OCI-LY7 (cell line): ENCODE measurements around the gene SPPL2B. TPM values are rescaled to one million over a fixed set of nuclear protein-coding genes. Genes with fewer than 3 reads are reported as not detected.

Source experiments
- BruUV-seq: library from RNA; stranded (reverse); fragments of 400-500 nt; replicated peaks from 2 replicates; lab custom pipeline; 2021; lab: Mats Ljungman, UMichigan
- CTCF ChIA-PET: fragments of 300-600 bp; sonication (Branson Sonifier 250); formaldehyde crosslinking; loops from one replicate; lab custom pipeline; 2022; ENCODE audit warnings: antibody characterized with exemption; ENCODE audit not compliant: unreplicated experiment; lab: Charles Lee
- POLR2A ChIA-PET: fragments of 300-600 bp; sonication (Branson Sonifier 250); formaldehyde crosslinking; loops from one replicate; lab custom pipeline; 2022; ENCODE audit warnings: antibody characterized with exemption; lab: Charles Lee
- DNase-seq: peaks from one replicate; pipeline ENCODE4 v3.0.0-alpha.2; 2015; ENCODE audit warnings: low spot score
- H2AFZ ChIP-seq: fragments of 200-600 bp; sonication (generic), shearing (Covaris generic); 2 replicates; pipeline ENCODE4 v1.6.1; 2014; ENCODE audit warnings: mild to moderate bottlenecking, antibody characterized with exemption, low read length, moderate library complexity
- H3K27ac ChIP-seq: fragments of 200-600 bp; sonication (generic); 2 replicates; pipeline ENCODE4 v1.5.1; 2014; ENCODE audit warnings: mixed run types, low read depth, mild to moderate bottlenecking, moderate library complexity, low read length, inconsistent platforms; ENCODE audit not compliant: poor library complexity, severe bottlenecking
- H3K36me3 ChIP-seq: fragments of 200-600 bp; sonication (generic); 2 replicates; pipeline ENCODE4 v1.6.1; 2014; ENCODE audit warnings: mild to moderate bottlenecking, antibody characterized with exemption, low read length, moderate library complexity, mixed read lengths; ENCODE audit not compliant: insufficient read depth
- H3K4me1 ChIP-seq: fragments of 200-600 bp; sonication (generic); 2 replicates; pipeline ENCODE4 v1.5.1; 2014; ENCODE audit warnings: mild to moderate bottlenecking, low read length; ENCODE audit not compliant: insufficient read depth, poor library complexity, severe bottlenecking
- H3K4me2 ChIP-seq: fragments of 200-600 bp; sonication (generic); 2 replicates; pipeline ENCODE4 v1.6.1; 2014; ENCODE audit warnings: mild to moderate bottlenecking, low read length
- H3K4me3 ChIP-seq: fragments of 200-600 bp; sonication (generic); 2 replicates; pipeline ENCODE4 v1.5.1; 2014; ENCODE audit warnings: mild to moderate bottlenecking, low read depth, low read length; ENCODE audit not compliant: poor library complexity, severe bottlenecking
- H3K79me2 ChIP-seq: fragments of 200-600 bp; sonication (generic); 2 replicates; pipeline ENCODE4 v1.6.1; 2016; ENCODE audit warnings: low read depth, mild to moderate bottlenecking, low read length, moderate library complexity, mixed read lengths; ENCODE audit not compliant: insufficient read depth
- H3K9me2 ChIP-seq: fragments of 200-600 bp; sonication (generic); 2 replicates; pipeline ENCODE4 v1.6.1; 2016; ENCODE audit warnings: mild to moderate bottlenecking, low read length, mixed read lengths; ENCODE audit not compliant: insufficient read depth
- H3K9me3 ChIP-seq: fragments of 200-600 bp; sonication (generic); 2 replicates; pipeline ENCODE4 v1.6.1; 2014; ENCODE audit warnings: mild to moderate bottlenecking, mixed run types, low read length, mixed read lengths
- H4K20me1 ChIP-seq: fragments of 200-600 bp; sonication (generic); 2 replicates; pipeline ENCODE4 v1.6.1; 2014; ENCODE audit warnings: mild to moderate bottlenecking, antibody characterized with exemption, low read length, moderate library complexity, mixed read lengths; ENCODE audit not compliant: insufficient read depth
- CTCF ChIP-seq: fragments of 200-600 bp; sonication (generic); conservative IDR thresholded peaks from 2 replicates; pipeline ENCODE4 v1.5.1; 2014; ENCODE audit warnings: mild to moderate bottlenecking, antibody characterized with exemption, low read length, moderate library complexity, mixed read lengths
- EZH2phosphoT487 ChIP-seq: fragments of 200-600 bp; sonication (generic); IDR thresholded peaks from 2 replicates; pipeline ENCODE4 v1.6.1; 2018; ENCODE audit warnings: low read depth, borderline replicate concordance, mild to moderate bottlenecking, mixed run types, antibody characterized with exemption, low read length, moderate library complexity, mixed read lengths
- intact Hi-C: fragments of 100-400 bp; cut with micrococcal nuclease; formaldehyde crosslinking; loops from one replicate; pipeline ENCODE4 v1.10.0; 2022; ENCODE audit not compliant: unreplicated experiment
- total RNA-seq, 2 experiments: library from RNA; depleted of rRNA in 1 of 2; stranded (reverse); fragments of >200 nt in 1 of 2; shearing (Covaris generic) in 1 of 2; gene quantifications; 2 replicates each; pipeline ENCODE4 v1.2.3, GENCODE V29; 2014 to 2022

Gene SPPL2B
- total RNA-seq, 2 experiments from 2014 or later: 106 to 191 TPM

DNA sequence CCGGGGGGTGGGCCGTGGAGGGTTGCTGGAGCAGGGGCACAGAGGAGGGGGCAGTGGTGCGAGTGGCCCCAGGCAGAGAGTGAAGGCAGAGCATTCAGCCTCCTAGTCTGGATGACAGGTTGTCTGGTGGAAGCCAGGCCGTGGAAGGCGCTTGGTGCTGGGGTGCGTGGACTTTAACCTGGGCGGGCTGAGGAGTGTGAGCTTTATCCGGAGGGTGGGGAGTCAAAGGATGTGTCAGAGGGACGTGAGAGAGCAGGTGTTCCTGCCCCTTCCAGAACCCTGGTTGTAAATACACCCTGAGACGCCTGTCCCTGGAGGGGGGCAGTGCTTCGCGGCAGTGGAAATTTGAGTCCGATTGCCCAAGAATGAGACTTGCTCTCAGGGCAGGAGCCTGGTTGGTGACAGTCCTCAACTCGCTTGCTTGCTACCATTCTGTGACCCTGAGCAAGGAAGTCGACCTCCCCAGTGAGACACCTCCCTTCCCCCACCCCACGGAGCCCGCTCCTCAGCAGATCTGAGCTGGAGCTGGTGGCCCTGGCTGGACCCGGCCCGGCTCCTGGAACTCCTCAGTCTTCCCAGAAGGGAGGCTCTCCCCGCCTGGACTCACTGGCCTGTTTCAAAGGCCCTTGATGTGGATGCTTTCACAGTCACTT is 2.3 kb downstream of the SPPL2B start:
- Histone ChIP-seq H3K4me1 (peaks cover 66% of the 10 kb centered on the region), H3K9me2 (no peaks in the 10 kb centered on the region), H3K79me2 (peaks cover 78% of the 10 kb centered on the region), H3K36me3 (peaks cover 39% of the 10 kb centered on the region), H3K27ac (peak overlapping the region; percentile 94), H3K4me3 (peak overlapping the region; percentile 55), H3K4me2 (peak overlapping the region; percentile 95), H3K9me3 (peaks cover 5% of the 10 kb centered on the region; the same call in 1 of the 2 replicates), H4K20me1 (no peaks in the 10 kb centered on the region; the same call in 1 of the 2 replicates), H2AFZ (no peak overlapping the region)
- ChIA-PET POLR2A (no interaction called here), CTCF (no interaction called here)
- DNase-seq: no peak
- BruUV-seq: no TSS peak
- no peak for TF ChIP-seq EZH2phosphoT487
- no peak for TF ChIP-seq CTCF
- intact Hi-C loops: loop anchor here (5.0 kb wide), 1 partner anchor 297 kb away; no protein-coding TSS in a partner anchor

GRCh38 chr19:2331601-2332246 is 3.2 kb downstream of the SPPL2B start:
- Histone ChIP-seq H3K4me1 (peaks cover 58% of the 10 kb centered on the region), H2AFZ (peak overlapping the region; percentile 12; the same call in 1 of the 2 replicates), H3K36me3 (peaks cover 35% of the 10 kb centered on the region), H3K4me2 (peak overlapping the region; percentile 95), H3K27ac (peak overlapping the region; percentile 94), H3K79me2 (peaks cover 71% of the 10 kb centered on the region), H3K4me3 (peak overlapping the region; percentile 55), H4K20me1 (no peaks in the 10 kb centered on the region; the same call in 1 of the 2 replicates), H3K9me3 (peaks cover 5% of the 10 kb centered on the region; the same call in 1 of the 2 replicates), H3K9me2 (no peaks in the 10 kb centered on the region)
- intact Hi-C loops: loop anchor here (1.0 to 5.0 kb wide), 2 partner anchors 95 to 296 kb away; partner anchors contain the start of genes PLEKHJ1 and SF3A2
- ChIA-PET POLR2A (interaction anchor here (0.6 to 0.7 kb wide), 2 partner anchors 107 to 145 kb away, joined by 5 to 8 read pairs; no protein-coding TSS in a partner anchor), CTCF (interaction anchor here (0.5 kb wide), 1 partner anchor 34 kb away, joined by 4 read pairs; no protein-coding TSS in a partner anchor)
- BruUV-seq: no TSS peak
- peak; percentile 14 for DNase-seq
- no peak for TF ChIP-seq EZH2phosphoT487

DNA sequence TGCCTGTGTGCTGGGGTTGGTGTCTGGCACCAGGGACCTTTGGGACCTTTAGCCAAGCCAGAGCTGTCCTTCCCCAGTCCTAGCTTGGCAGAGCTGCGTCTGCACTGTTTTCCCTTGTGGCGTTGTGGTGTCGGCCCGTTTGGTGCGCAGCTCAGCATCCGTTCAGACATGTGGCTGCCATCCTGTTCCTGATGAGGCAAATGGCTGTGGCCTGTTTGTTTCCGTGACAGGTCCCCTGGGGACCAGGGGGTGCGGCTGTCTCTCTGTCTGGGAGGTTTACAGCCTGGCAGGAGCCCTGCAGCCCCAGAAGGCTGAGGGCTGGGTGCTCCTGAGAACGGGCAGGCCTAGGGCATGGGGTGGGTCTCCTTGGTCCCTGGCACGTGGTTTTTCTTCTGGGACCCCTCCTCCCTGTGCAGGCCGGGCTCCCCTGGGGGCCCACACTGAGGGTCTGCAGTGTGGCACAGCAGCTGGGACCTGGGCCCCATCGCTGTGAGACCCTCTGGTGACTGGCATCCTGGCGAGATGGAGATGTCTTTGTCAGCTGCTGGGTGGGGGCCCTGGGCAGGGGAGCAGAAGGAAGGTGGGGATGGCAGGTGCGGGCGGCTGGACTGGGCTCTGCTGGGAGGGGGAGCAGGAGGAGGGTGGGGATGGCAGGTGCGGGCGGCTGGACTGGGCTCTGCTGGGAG is 4.0 kb downstream of the SPPL2B start:
- H3K4me2 ChIP-seq: peak overlapping the region; percentile 95
- no peaks in the 10 kb centered on the region; the same call in 1 of the 2 replicates for H4K20me1 ChIP-seq
- peaks cover 29% of the 10 kb centered on the region for H3K36me3 ChIP-seq
- no peaks in the 10 kb centered on the region for H3K9me2 ChIP-seq
- H3K4me1 ChIP-seq: peaks cover 50% of the 10 kb centered on the region
- no TSS peak for BruUV-seq
- ChIA-PET CTCF (interaction anchor here (0.5 kb wide), 1 partner anchor 35 kb away, joined by 4 read pairs; no protein-coding TSS in a partner anchor), POLR2A (no interaction called here)
- peaks cover 5% of the 10 kb centered on the region; the same call in 1 of the 2 replicates for H3K9me3 ChIP-seq
- H2AFZ ChIP-seq: peak overlapping the region; percentile 12; the same call in 1 of the 2 replicates
- peak; percentile 95 for DNase-seq
- peak overlapping the region; percentile 55 for H3K4me3 ChIP-seq
- no peak for TF ChIP-seq EZH2phosphoT487
- H3K27ac ChIP-seq: peak overlapping the region; percentile 94
- peaks cover 64% of the 10 kb centered on the region for H3K79me2 ChIP-seq
- intact Hi-C loops: loop anchor here (1.0 to 5.0 kb wide), 2 partner anchors 96 to 295 kb away; partner anchors contain the start of genes PLEKHJ1 and SF3A2
